ENCODE data around the gene DLGAP1. TPM values are rescaled to one million over a fixed set of nuclear protein-coding genes. Genes with fewer than 3 reads are reported as not detected.

DLGAP1 gene
- total and polyA plus RNA-seq, 2 donors (not counting 1 experiment from before 2014, with no cell fraction given), result 0.07 to 0.61 TPM

DNA sequence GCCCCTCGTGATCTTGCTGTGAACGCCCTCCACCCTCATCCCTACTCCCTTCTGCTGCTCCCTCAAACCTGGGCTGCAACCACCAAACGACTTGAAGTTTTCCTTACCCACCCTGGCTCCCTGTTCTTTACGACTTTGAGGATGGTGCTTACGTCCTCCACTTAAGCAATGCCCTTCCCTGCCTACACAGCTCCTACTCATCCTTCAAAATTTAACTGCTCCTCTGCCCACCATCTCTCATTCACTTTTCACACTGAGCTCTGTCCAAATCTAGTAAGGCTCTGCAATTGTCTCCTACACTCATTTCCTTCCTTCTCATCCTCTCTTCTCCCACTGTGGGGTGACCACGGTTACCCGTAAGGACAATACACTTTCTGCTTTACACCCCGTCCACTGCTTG, 554.1 kb downstream of the DLGAP1 start:
- no peaks in the 10 kb centered on the region for H3K27me3 Mint-ChIP-seq
- H3K9me3 Mint-ChIP-seq (ENCODE audit: insufficient read depth), result no peaks in the 10 kb centered on the region
- ChIA-PET CTCF (no interaction called here), POLR2A (no interaction called here)
- no peak overlapping the region for H3K4me3 Mint-ChIP-seq
- no peaks in the 10 kb centered on the region for H3K9me3 ChIP-seq (ENCODE audit: control extremely low read depth in 1 of 3, control insufficient read depth in 2 of 3, insufficient read depth in 1 of 3, low read length in 2 of 3)
- no peak for ATAC-seq (ENCODE audit: low read depth)
- DNase-seq, result no peak
- H3K79me2 ChIP-seq (ENCODE audit: control insufficient read depth, insufficient read depth, low read length), result no peaks in the 10 kb centered on the region
- H3K27ac Mint-ChIP-seq, result no peak overlapping the region
- H4K20me1 ChIP-seq (ENCODE audit: control insufficient read depth, insufficient read depth, low read length, poor library complexity, severe bottlenecking), result no peaks in the 10 kb centered on the region
- H3K9ac ChIP-seq (ENCODE audit: low read length), result no peak overlapping the region
- H2AFZ ChIP-seq (ENCODE audit: insufficient read depth, low read depth, low read length, poor library complexity, severe bottlenecking), result no peak overlapping the region
- no peaks in the 10 kb centered on the region for H3K27me3 ChIP-seq (replicated peaks in 1 of 4; ENCODE audit: control extremely low read depth in 1 of 4, control insufficient read depth in 3 of 4, insufficient read depth in 4 of 4, low read length in 3 of 4)
- no peak overlapping the region for H3K4me2 ChIP-seq (replicated peaks; ENCODE audit: low read depth, low read length, poor library complexity, severe bottlenecking)
- no peaks in the 10 kb centered on the region for H3K4me1 ChIP-seq (ENCODE audit: control insufficient read depth in 2 of 2, insufficient read depth in 2 of 2, low read length in 2 of 2)
- no peaks in the 10 kb centered on the region for H3K36me3 ChIP-seq (replicated peaks in 1 of 2; ENCODE audit: control extremely low read depth in 1 of 2, control insufficient read depth in 1 of 2, extremely low read depth in 1 of 2, insufficient read depth in 2 of 2, low read length in 1 of 2)
- intact Hi-C loops (cut with micrococcal nuclease), result no loop called here
- H3K4me3 ChIP-seq (ENCODE audit: control extremely low read depth in 1 of 5, extremely low read depth in 1 of 5, insufficient read depth in 1 of 5, low read depth in 2 of 5, low read length in 4 of 5), result no peak overlapping the region
- no peaks in the 10 kb centered on the region for H3K4me1 Mint-ChIP-seq
- H3K27ac ChIP-seq (ENCODE audit: low read length in 2 of 2), result no peak overlapping the region
- no peak for TF ChIP-seq CTCF (IDR thresholded peaks at IDR 0.05)
- no peak for TF ChIP-seq EZH2 (IDR thresholded peaks at IDR 0.05; ENCODE audit: borderline replicate concordance, insufficient read depth, low read depth, low read length, poor library complexity, severe bottlenecking)
- WGBS (ENCODE audit: insufficient coverage), result 75% methylated on average over 8 of the region's 8 CpGs

GRCh38 chr18:3900327-3900726, 554.8 kb downstream of the DLGAP1 start:
- intact Hi-C loops (cut with micrococcal nuclease), result no loop called here
- no peak overlapping the region for H3K27ac Mint-ChIP-seq
- no peak for DNase-seq
- no peak overlapping the region for H3K4me3 Mint-ChIP-seq
- no peak overlapping the region for H3K27ac ChIP-seq (ENCODE audit: low read length in 2 of 2)
- no peaks in the 10 kb centered on the region for H3K79me2 ChIP-seq (ENCODE audit: control insufficient read depth, insufficient read depth, low read length)
- H4K20me1 ChIP-seq (ENCODE audit: control insufficient read depth, insufficient read depth, low read length, poor library complexity, severe bottlenecking), result no peaks in the 10 kb centered on the region
- H3K27me3 ChIP-seq (replicated peaks in 1 of 4; ENCODE audit: control extremely low read depth in 1 of 4, control insufficient read depth in 3 of 4, insufficient read depth in 4 of 4, low read length in 3 of 4), result no peaks in the 10 kb centered on the region
- no peaks in the 10 kb centered on the region for H3K4me1 ChIP-seq (ENCODE audit: control insufficient read depth in 2 of 2, insufficient read depth in 2 of 2, low read length in 2 of 2)
- no peak overlapping the region for H3K9ac ChIP-seq (ENCODE audit: low read length)
- H3K36me3 ChIP-seq (replicated peaks in 1 of 2; ENCODE audit: control extremely low read depth in 1 of 2, control insufficient read depth in 1 of 2, extremely low read depth in 1 of 2, insufficient read depth in 2 of 2, low read length in 1 of 2), result no peaks in the 10 kb centered on the region
- H3K4me2 ChIP-seq (replicated peaks; ENCODE audit: low read depth, low read length, poor library complexity, severe bottlenecking), result no peak overlapping the region
- ChIA-PET POLR2A (no interaction called here), CTCF (no interaction called here)
- no peak overlapping the region for H2AFZ ChIP-seq (ENCODE audit: insufficient read depth, low read depth, low read length, poor library complexity, severe bottlenecking)
- no peaks in the 10 kb centered on the region for H3K9me3 ChIP-seq (ENCODE audit: control extremely low read depth in 1 of 3, control insufficient read depth in 2 of 3, insufficient read depth in 1 of 3, low read length in 2 of 3)
- no peak for TF ChIP-seq CTCF (IDR thresholded peaks at IDR 0.05)
- no peak for TF ChIP-seq EZH2 (IDR thresholded peaks at IDR 0.05; ENCODE audit: borderline replicate concordance, insufficient read depth, low read depth, low read length, poor library complexity, severe bottlenecking)
- no CpG with 5 or more reads among the region's 2 CpGs for WGBS (ENCODE audit: insufficient coverage)
- H3K9me3 Mint-ChIP-seq (ENCODE audit: insufficient read depth), result no peaks in the 10 kb centered on the region
- H3K27me3 Mint-ChIP-seq, result no peaks in the 10 kb centered on the region
- H3K4me1 Mint-ChIP-seq, result no peaks in the 10 kb centered on the region
- ATAC-seq (ENCODE audit: low read depth), result no peak
- no peak overlapping the region for H3K4me3 ChIP-seq (ENCODE audit: control extremely low read depth in 1 of 5, extremely low read depth in 1 of 5, insufficient read depth in 1 of 5, low read depth in 2 of 5, low read length in 4 of 5)
